Measurements from ENCODE around the gene DVL2.

Gene DVL2

DNA sequence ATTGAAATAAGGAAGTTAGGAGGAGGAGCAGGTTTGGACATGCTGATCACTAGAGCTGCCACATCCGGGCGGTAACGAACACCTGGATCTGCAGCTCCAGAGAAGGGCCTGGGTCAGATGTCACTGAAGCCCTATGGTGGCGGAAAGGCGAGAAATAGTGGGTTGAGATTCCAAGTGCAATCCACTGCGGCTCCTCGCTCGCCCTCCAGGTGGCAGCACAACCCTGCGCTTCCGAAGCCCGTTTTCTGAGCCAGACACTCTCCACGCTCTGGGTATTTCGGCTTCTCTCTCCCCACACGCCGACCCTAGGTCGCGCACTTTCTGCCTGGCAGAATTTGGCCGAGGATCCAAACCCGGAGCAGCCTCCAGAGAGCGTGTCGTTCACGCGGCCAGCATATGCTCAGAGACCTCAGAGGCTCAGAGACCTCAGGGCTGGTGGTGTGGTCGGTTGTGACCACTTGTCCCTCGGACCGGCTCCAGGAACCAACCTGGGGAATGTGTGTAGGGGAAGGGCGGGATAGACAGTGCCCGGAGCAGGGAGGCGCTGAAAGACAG is 46.3 kb upstream of the DVL2 start:
- no peaks in the 10 kb centered on the region for H3K4me1 ChIP-seq (ENCODE audit: insufficient read depth, insufficient read length)
- H3K9me3 ChIP-seq (ENCODE audit: insufficient read depth, low read length) = no peaks in the 10 kb centered on the region
- peak overlapping the region; percentile 33 for H3K4me3 ChIP-seq (ENCODE audit: insufficient read length, low read depth)
- H3K36me3 ChIP-seq (ENCODE audit: insufficient read depth, insufficient read length, low read length) = no peaks in the 10 kb centered on the region
- no peak for TF ChIP-seq YY1 (IDR thresholded peaks at IDR 0.05; ENCODE audit: insufficient read depth, insufficient read length)
- TF ChIP-seq ZNF274 (IDR thresholded peaks at IDR 0.05; ENCODE audit: low read depth, low read length) = no peak
- TF ChIP-seq SUZ12 (IDR thresholded peaks at IDR 0.05; ENCODE audit: extremely low read depth, insufficient read depth, insufficient read length) = no peak
- DNase-seq (ENCODE audit: low read depth, low spot score) = peak; percentile 63
- H3K27me3 ChIP-seq (ENCODE audit: insufficient read depth, insufficient read length) = peaks cover 14% of the 10 kb centered on the region
- H3K9ac ChIP-seq (ENCODE audit: insufficient read length, low read depth) = peak overlapping the region; percentile 79

DNA sequence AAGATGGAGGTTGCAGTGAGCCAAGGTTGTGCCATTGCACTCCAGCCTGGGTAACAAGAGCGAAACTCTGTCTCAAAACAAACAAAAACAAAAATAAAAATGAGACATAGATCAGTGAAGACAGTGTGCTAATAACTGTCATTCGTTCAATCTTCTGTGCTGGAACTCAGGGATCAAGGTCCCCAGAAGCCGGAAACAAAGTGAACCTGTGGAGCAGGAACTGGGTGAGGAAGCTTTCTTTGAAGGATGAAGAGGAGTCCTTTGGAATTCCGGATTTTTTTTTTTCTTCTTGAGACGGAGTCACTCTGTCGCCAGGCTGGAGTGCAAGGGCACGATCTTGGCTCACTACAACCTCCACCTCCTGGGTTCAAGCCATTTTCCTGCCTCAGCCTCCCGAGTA is 45.1 kb upstream of the DVL2 start:
- no peak for DNase-seq (ENCODE audit: low read depth, low spot score)
- Histone ChIP-seq H3K9ac (ENCODE audit: insufficient read length, low read depth) (no peak overlapping the region), H3K27me3 (ENCODE audit: insufficient read depth, insufficient read length) (peaks cover 14% of the 10 kb centered on the region), H3K4me3 (ENCODE audit: insufficient read length, low read depth) (no peak overlapping the region), H3K4me1 (ENCODE audit: insufficient read depth, insufficient read length) (no peaks in the 10 kb centered on the region), H3K9me3 (ENCODE audit: insufficient read depth, low read length) (no peaks in the 10 kb centered on the region), H3K36me3 (ENCODE audit: insufficient read depth, insufficient read length, low read length) (no peaks in the 10 kb centered on the region)
- TF ChIP-seq ZNF274 (IDR thresholded peaks at IDR 0.05; ENCODE audit: low read depth, low read length) = no peak
- no peak for TF ChIP-seq SUZ12 (IDR thresholded peaks at IDR 0.05; ENCODE audit: extremely low read depth, insufficient read depth, insufficient read length)
- TF ChIP-seq YY1 (IDR thresholded peaks at IDR 0.05; ENCODE audit: insufficient read depth, insufficient read length) = no peak

DNA sequence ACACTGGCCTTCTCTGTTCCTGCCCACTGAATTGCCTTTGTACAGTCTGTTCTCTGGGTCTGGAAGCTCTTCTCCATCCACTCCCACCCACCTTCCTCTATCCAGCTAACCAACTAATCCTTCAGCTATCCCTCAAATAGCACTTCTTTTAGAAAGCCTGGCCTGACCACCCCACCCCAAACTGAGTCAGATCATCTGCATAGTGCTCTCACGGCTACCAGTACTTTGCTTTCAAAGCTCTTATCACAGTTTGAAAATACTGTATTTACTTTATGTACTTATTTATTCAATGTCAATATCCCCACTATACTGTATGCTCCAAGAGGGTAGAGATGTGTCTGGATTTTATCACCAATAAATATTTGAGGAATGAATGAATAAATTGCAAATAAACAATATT is 32.5 kb upstream of the DVL2 start:
- H3K4me1 ChIP-seq (ENCODE audit: insufficient read depth, insufficient read length) = peaks cover 2% of the 10 kb centered on the region
- no peak for DNase-seq (ENCODE audit: low read depth, low spot score)
- no peak overlapping the region for H3K9ac ChIP-seq (ENCODE audit: insufficient read length, low read depth)
- H3K4me3 ChIP-seq (ENCODE audit: insufficient read length, low read depth) = no peak overlapping the region
- no peaks in the 10 kb centered on the region for H3K36me3 ChIP-seq (ENCODE audit: insufficient read depth, insufficient read length, low read length)
- TF ChIP-seq YY1 (IDR thresholded peaks at IDR 0.05; ENCODE audit: insufficient read depth, insufficient read length) (no peak), SUZ12 (IDR thresholded peaks at IDR 0.05; ENCODE audit: extremely low read depth, insufficient read depth, insufficient read length) (no peak), ZNF274 (IDR thresholded peaks at IDR 0.05; ENCODE audit: low read depth, low read length) (no peak)
- no peaks in the 10 kb centered on the region for H3K9me3 ChIP-seq (ENCODE audit: insufficient read depth, low read length)
- peaks cover 21% of the 10 kb centered on the region for H3K27me3 ChIP-seq (ENCODE audit: insufficient read depth, insufficient read length)

DNA sequence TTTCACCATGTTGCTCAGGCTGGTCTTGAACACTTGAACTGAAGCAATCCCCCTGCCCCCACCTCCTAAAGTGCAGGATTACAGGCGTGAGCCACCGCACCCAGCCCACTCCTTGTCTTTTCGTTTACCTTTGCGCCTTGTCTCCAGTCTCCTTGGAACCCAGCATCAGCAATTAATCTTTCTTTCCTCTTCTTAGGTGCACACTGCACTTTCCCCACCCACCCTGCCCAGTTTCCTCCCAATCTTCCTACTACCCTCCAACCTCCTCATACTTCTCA is 29.4 kb upstream of the DVL2 start:
- H3K9ac ChIP-seq (ENCODE audit: insufficient read length, low read depth) = peak overlapping the region; percentile 79
- H3K4me1 ChIP-seq (ENCODE audit: insufficient read depth, insufficient read length) = peaks cover 2% of the 10 kb centered on the region
- H3K36me3 ChIP-seq (ENCODE audit: insufficient read depth, insufficient read length, low read length) = peaks cover 15% of the 10 kb centered on the region
- H3K27me3 ChIP-seq (ENCODE audit: insufficient read depth, insufficient read length) = peaks cover 34% of the 10 kb centered on the region
- no peak for TF ChIP-seq SUZ12 (IDR thresholded peaks at IDR 0.05; ENCODE audit: extremely low read depth, insufficient read depth, insufficient read length)
- no peak for TF ChIP-seq YY1 (IDR thresholded peaks at IDR 0.05; ENCODE audit: insufficient read depth, insufficient read length)
- no peak for TF ChIP-seq ZNF274 (IDR thresholded peaks at IDR 0.05; ENCODE audit: low read depth, low read length)
- H3K9me3 ChIP-seq (ENCODE audit: insufficient read depth, low read length) = no peaks in the 10 kb centered on the region
- no peak for DNase-seq (ENCODE audit: low read depth, low spot score)
- peak overlapping the region; percentile 59 for H3K4me3 ChIP-seq (ENCODE audit: insufficient read length, low read depth)

DNA sequence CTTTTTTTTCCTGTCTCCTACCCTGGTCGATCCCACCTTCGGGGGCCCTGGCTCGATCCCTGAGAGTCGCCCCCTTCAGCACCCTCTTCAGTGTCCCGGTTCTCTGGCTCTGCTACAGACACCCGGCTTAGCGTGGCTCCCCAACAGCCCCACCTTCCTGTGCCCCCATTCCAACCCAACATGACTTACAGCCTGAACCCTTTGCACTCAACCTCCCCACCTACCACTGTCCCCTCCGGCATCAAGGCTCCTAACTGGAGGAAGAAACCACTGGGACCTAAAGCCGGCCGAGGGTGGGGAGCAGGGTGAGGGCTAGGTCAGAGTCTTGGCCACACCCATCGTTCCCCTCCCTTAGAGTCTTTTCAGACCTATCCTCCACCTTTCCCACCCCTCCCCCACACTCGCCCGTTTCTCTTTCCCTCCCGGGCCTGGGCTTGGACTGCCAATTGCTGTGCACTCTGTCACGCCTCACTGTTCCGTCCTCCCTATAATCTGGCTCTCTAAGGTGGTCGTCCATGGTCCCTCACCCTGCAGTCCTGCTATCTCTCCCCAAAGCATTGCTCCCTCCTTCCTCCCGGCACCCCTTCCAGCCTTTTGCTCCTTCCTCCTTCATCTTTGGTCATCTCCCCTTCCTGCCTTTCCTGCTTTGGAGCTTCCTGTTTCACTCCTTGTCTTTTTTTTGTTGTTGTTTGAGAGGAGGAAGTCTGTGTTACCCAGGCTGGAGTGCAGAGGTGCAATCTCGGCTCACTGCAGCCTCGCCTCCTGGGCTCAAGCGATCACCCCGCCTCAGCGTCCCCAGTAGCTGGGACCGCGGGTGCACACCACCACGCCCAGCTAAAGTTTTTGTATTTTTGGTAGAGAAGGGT is 28.9 kb upstream of the DVL2 start:
- DNase-seq (ENCODE audit: low read depth, low spot score) = no peak
- no peak for TF ChIP-seq SUZ12 (IDR thresholded peaks at IDR 0.05; ENCODE audit: extremely low read depth, insufficient read depth, insufficient read length)
- no peak for TF ChIP-seq YY1 (IDR thresholded peaks at IDR 0.05; ENCODE audit: insufficient read depth, insufficient read length)
- TF ChIP-seq ZNF274 (IDR thresholded peaks at IDR 0.05; ENCODE audit: low read depth, low read length) = no peak
- Histone ChIP-seq H3K9ac (ENCODE audit: insufficient read length, low read depth) (peak overlapping the region; percentile 79), H3K36me3 (ENCODE audit: insufficient read depth, insufficient read length, low read length) (peaks cover 19% of the 10 kb centered on the region), H3K9me3 (ENCODE audit: insufficient read depth, low read length) (no peaks in the 10 kb centered on the region), H3K4me3 (ENCODE audit: insufficient read length, low read depth) (peak overlapping the region; percentile 59), H3K27me3 (ENCODE audit: insufficient read depth, insufficient read length) (peaks cover 34% of the 10 kb centered on the region), H3K4me1 (ENCODE audit: insufficient read depth, insufficient read length) (peaks cover 2% of the 10 kb centered on the region)

DNA sequence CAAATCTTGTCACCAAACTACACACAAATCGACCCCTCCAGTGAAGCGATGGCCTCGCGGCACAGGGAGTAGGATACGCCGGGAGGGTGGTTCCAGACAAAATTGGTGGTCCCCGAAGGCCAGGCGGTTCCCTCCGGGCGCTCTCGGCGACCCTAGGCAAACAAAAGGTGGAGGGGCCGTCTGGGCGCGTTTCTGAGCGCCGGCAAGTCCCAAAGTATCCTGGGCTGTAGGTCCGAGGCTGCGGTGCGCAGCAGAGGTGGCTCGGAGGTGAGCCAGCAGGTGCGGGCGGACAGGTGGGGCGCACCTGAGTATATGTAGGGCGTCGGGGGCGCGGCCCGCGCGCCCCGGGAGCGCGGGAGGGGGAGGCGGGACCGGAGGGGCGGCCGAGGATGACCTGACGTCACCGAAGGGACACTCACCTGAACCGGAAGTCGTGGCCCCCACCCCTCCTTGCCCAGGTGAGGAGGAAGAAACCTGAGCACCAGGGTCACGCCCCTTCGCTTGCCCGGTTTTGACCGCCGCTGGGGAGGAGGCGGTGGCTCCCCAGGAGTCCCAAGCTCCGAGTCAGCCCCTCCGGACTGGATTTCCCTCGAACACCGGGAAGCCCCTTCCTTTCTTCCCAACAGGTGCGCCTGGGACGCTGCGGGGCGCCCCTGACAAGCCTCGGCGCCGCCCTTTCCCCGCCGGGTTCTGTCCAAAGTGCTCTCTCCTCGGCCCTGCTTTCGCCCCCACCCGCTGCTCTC is 28.0 kb upstream of the DVL2 start, which contains the start of gene CLDN7:
CLDN7 (minus strand) TSS at position 287 of the 743 bp plus-strand sequence. CDS start 435 bp downstream, outside the sequence.
- no peak for DNase-seq (ENCODE audit: low read depth, low spot score)
- peaks cover 2% of the 10 kb centered on the region for H3K4me1 ChIP-seq (ENCODE audit: insufficient read depth, insufficient read length)
- peak within 1 kb of the TSS; percentile 81 for H3K9ac ChIP-seq (ENCODE audit: insufficient read length, low read depth)
- peaks cover 34% of the 10 kb centered on the region for H3K27me3 ChIP-seq (ENCODE audit: insufficient read depth, insufficient read length)
- H3K4me3 ChIP-seq (ENCODE audit: insufficient read length, low read depth) = peak within 1 kb of the TSS; percentile 59
- no peak for TF ChIP-seq YY1 (IDR thresholded peaks at IDR 0.05; ENCODE audit: insufficient read depth, insufficient read length)
- no peak for TF ChIP-seq SUZ12 (IDR thresholded peaks at IDR 0.05; ENCODE audit: extremely low read depth, insufficient read depth, insufficient read length)
- no peak for TF ChIP-seq ZNF274 (IDR thresholded peaks at IDR 0.05; ENCODE audit: low read depth, low read length)
- H3K9me3 ChIP-seq (ENCODE audit: insufficient read depth, low read length) = no peaks in the 10 kb centered on the region
- H3K36me3 ChIP-seq (ENCODE audit: insufficient read depth, insufficient read length, low read length) = peaks cover 25% of the 10 kb centered on the region
